ENCODE measurements around the gene ZNF609. TPM values are rescaled to one million over a fixed set of nuclear protein-coding genes. Genes with fewer than 3 reads are reported as not detected.
A peak's percentile ranks its signal among the peaks of the same experiment; 100 is the strongest.

Gene ZNF609
- total RNA-seq, 5 donors from 2014 or later (not counting 1 experiment from before 2014, with no cell fraction given), result 52.7 to 81.8 (median 59.3) TPM

GRCh38 chr15:64706011-64706911 is 245.9 kb downstream of the ZNF609 start:
- Mint-ChIP-seq H3K4me3 (peak overlapping the region in 1 of 3 donors; percentile 31), H3K27me3 (no peaks in the 10 kb centered on the region), H3K36me3 (no peaks in the 10 kb centered on the region), H3K9me3 (no peaks in the 10 kb centered on the region), H3K4me1 (peaks cover 19 to 22% (median 22%) of the 10 kb centered on the region in 3 donors), H3K27ac (no peak overlapping the region)
- no peak overlapping the region for H3K27ac ChIP-seq (ENCODE audit: low read length)
- ATAC-seq (replicated peaks in 1 of 4), result no peak
- H3K36me3 ChIP-seq (ENCODE audit: control insufficient read depth in 2 of 2, extremely low read depth in 1 of 2, insufficient read depth in 1 of 2, low read length in 1 of 2), result no peaks in the 10 kb centered on the region
- DNase-seq, result no peak
- H3K4me3 ChIP-seq (ENCODE audit: control insufficient read depth in 1 of 2, extremely low read depth in 1 of 2, low read length in 1 of 2), result no peak overlapping the region
- POLR2A ChIA-PET, result no interaction called here
- H3K4me1 ChIP-seq (ENCODE audit: control insufficient read depth in 1 of 2, extremely low read depth in 1 of 2, insufficient read depth in 2 of 2, low read length in 2 of 2), result peaks cover 14 to 23% of the 10 kb centered on the region in 2 experiments
- WGBS (ENCODE audit: insufficient coverage), result 92% methylated on average over 5 of the region's 10 CpGs
- no peaks in the 10 kb centered on the region for H3K9me3 ChIP-seq
- H3K27me3 ChIP-seq (replicated peaks in 1 of 2; ENCODE audit: control insufficient read depth in 2 of 2, extremely low read depth in 1 of 2, insufficient read depth in 2 of 2, low read length in 1 of 2), result no peaks in the 10 kb centered on the region
- CTCF ChIA-PET, result no interaction called here

DNA sequence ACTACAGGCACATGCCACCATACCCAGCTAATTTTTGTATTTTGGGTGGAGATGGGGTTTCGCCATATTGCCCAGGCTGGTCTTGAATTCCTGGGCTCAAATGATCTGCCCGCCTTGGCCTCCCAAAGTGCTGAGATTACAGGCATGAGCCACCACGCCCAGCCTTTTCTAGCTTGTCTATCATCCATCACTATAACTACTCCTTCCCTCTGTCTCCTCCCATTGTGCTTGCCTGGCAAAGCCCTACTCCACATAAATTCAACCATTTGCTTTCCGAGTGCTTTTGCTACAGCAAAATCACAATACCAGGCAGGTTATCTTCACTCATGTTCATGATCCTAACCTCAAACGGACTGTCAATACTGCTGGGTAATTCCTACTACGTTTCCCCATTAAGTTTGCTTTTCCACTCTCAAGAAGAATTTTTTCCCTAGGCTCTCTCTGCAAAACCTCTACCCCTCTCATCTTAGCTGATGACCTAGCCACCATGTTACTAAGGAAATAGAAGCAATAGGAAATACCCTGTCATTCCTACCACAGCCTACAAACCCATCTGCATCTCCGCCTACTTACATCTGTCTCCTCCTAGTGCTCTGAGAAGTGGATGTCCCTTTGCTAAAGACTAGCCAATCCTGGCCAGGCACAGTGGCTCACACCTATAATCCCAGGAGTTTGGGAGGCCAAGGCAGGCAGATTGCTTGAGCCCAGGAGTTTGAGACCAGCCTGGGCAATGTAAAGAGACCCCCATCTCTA is 250.5 kb downstream of the ZNF609 start:
- Mint-ChIP-seq H3K9me3 (no peaks in the 10 kb centered on the region), H3K27ac (no peak overlapping the region), H3K27me3 (no peaks in the 10 kb centered on the region), H3K36me3 (no peaks in the 10 kb centered on the region), H3K4me3 (no peak overlapping the region), H3K4me1 (no peaks in the 10 kb centered on the region)
- CTCF ChIA-PET, result interaction anchor here (0.6 kb wide), 2 partner anchors 17 to 22 kb away, joined by 4 read pairs; no protein-coding TSS in a partner anchor
- Histone ChIP-seq H3K27me3 (replicated peaks in 1 of 2; ENCODE audit: control insufficient read depth in 2 of 2, extremely low read depth in 1 of 2, insufficient read depth in 2 of 2, low read length in 1 of 2) (no peaks in the 10 kb centered on the region), H3K9me3 (no peaks in the 10 kb centered on the region), H3K36me3 (ENCODE audit: control insufficient read depth in 2 of 2, extremely low read depth in 1 of 2, insufficient read depth in 1 of 2, low read length in 1 of 2) (no peaks in the 10 kb centered on the region), H3K4me1 (ENCODE audit: control insufficient read depth in 1 of 2, extremely low read depth in 1 of 2, insufficient read depth in 2 of 2, low read length in 2 of 2) (no peaks in the 10 kb centered on the region), H3K27ac (ENCODE audit: low read length) (no peak overlapping the region), H3K4me3 (ENCODE audit: control insufficient read depth in 1 of 2, extremely low read depth in 1 of 2, low read length in 1 of 2) (no peak overlapping the region)
- whole genome bisulfite sequencing (ENCODE audit: insufficient coverage), result 100% methylated on average over 4 of the region's 7 CpGs
- POLR2A ChIA-PET, result interaction anchor here in 1 of 2 donors (0.7 kb wide), 1 partner anchor 298 kb away, joined by 7 read pairs; no protein-coding TSS in a partner anchor
- ATAC-seq (replicated peaks in 1 of 4) (no peak), DNase-seq (no peak)

DNA sequence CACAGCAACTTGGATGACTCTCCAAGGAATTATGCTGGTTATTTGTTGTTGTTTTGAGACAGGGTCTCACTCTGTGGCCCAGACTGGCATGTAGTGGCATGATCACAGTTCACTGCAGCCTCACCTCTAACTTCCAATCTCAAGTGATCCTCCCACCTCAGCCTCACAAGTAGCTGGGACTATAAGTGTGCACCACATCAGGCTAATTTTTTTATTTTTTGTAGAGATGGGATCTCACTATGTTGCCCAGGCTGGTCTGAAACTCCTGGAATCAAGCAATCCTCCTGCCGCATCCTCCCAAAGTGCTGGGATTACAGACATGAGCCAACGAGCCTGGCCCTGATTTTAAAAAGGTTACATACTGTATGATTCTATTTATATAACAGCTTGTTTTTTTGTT is 252.0 kb downstream of the ZNF609 start:
- peaks cover 5 to 8% of the 10 kb centered on the region in 2 experiments for H3K4me1 ChIP-seq (ENCODE audit: control insufficient read depth in 1 of 2, extremely low read depth in 1 of 2, insufficient read depth in 2 of 2, low read length in 2 of 2)
- POLR2A ChIA-PET, result no interaction called here
- WGBS (ENCODE audit: insufficient coverage), result no CpG with 5 or more reads among the region's 2 CpGs

GRCh38 chr15:64713592-64713991 is 253.2 kb downstream of the ZNF609 start:
- WGBS (ENCODE audit: insufficient coverage), result no CpG with 5 or more reads among the region's 6 CpGs
- no peak for ATAC-seq (replicated peaks in 1 of 4)
- H3K4me1 Mint-ChIP-seq, result peaks cover 15 to 19% (median 16%) of the 10 kb centered on the region in 3 donors

More for the DNA sequence above, 252.0 kb downstream of the ZNF609 start:
- no peak overlapping the region for H3K27ac Mint-ChIP-seq
- H3K4me1 Mint-ChIP-seq, result peaks cover 6 to 8% (median 6%) of the 10 kb centered on the region in 3 donors
- H3K9me3 Mint-ChIP-seq, result no peaks in the 10 kb centered on the region
- DNase-seq (no peak), ATAC-seq (replicated peaks in 1 of 4) (no peak)
- CTCF ChIA-PET, result no interaction called here
- Histone ChIP-seq H3K36me3 (ENCODE audit: control insufficient read depth in 2 of 2, extremely low read depth in 1 of 2, insufficient read depth in 1 of 2, low read length in 1 of 2) (no peaks in the 10 kb centered on the region), H3K9me3 (no peaks in the 10 kb centered on the region), H3K27ac (ENCODE audit: low read length) (no peak overlapping the region), H3K27me3 (replicated peaks in 1 of 2; ENCODE audit: control insufficient read depth in 2 of 2, extremely low read depth in 1 of 2, insufficient read depth in 2 of 2, low read length in 1 of 2) (no peaks in the 10 kb centered on the region), H3K4me3 (ENCODE audit: control insufficient read depth in 1 of 2, extremely low read depth in 1 of 2, low read length in 1 of 2) (no peak overlapping the region)
- no peaks in the 10 kb centered on the region for H3K36me3 Mint-ChIP-seq
- no peaks in the 10 kb centered on the region for H3K27me3 Mint-ChIP-seq
- H3K4me3 Mint-ChIP-seq, result no peak overlapping the region

DNA sequence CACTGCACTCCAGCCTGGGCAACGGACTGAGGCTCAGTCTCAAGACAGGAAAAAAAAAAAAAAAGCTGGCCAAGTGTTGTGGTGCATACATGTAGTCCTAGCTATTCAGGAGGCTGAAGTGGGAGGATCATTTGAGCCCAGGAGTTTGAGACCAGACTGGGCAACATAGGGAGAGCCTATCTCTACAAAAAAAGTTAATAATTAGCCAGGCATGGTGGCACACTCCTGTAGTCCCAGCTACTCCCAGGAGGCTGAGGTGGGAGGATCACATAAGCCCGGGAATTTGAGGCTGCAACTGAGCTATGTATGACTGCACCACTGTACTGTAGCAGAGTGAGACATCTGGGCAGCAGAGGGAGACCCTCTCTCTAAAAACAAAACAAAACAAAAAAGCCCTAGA is 256.1 kb downstream of the ZNF609 start:
- no peak overlapping the region for H3K4me3 Mint-ChIP-seq
- no peaks in the 10 kb centered on the region for H3K36me3 Mint-ChIP-seq
- POLR2A ChIA-PET, result interaction anchor here in 1 of 2 donors (0.6 kb wide), 1 partner anchor 65 kb away, joined by 3 read pairs; no protein-coding TSS in a partner anchor
- CTCF ChIA-PET, result interaction anchor here (0.5 to 2.6 kb wide), 4 partner anchors 11 to 43 kb away, joined by 3 to 10 read pairs (median 4); no protein-coding TSS in a partner anchor
- DNase-seq, result no peak
- peaks cover 15 to 19% (median 16%) of the 10 kb centered on the region in 3 donors for H3K4me1 Mint-ChIP-seq
- H3K27me3 Mint-ChIP-seq, result no peaks in the 10 kb centered on the region
- Histone ChIP-seq H3K27me3 (replicated peaks in 1 of 2; ENCODE audit: control insufficient read depth in 2 of 2, extremely low read depth in 1 of 2, insufficient read depth in 2 of 2, low read length in 1 of 2) (no peaks in the 10 kb centered on the region), H3K36me3 (ENCODE audit: control insufficient read depth in 2 of 2, extremely low read depth in 1 of 2, insufficient read depth in 1 of 2, low read length in 1 of 2) (no peaks in the 10 kb centered on the region), H3K4me1 (ENCODE audit: control insufficient read depth in 1 of 2, extremely low read depth in 1 of 2, insufficient read depth in 2 of 2, low read length in 2 of 2) (peaks cover 12 to 20% of the 10 kb centered on the region in 2 experiments), H3K4me3 (ENCODE audit: control insufficient read depth in 1 of 2, extremely low read depth in 1 of 2, low read length in 1 of 2) (no peak overlapping the region), H3K27ac (ENCODE audit: low read length) (no peak overlapping the region), H3K9me3 (no peaks in the 10 kb centered on the region)
- no CpG with 5 or more reads among the region's 2 CpGs for WGBS (ENCODE audit: insufficient coverage)
- H3K27ac Mint-ChIP-seq, result peak overlapping the region in 1 of 2 donors; percentile 74
- H3K9me3 Mint-ChIP-seq, result no peaks in the 10 kb centered on the region
- no peak for ATAC-seq (replicated peaks in 1 of 4)

More at GRCh38 chr15:64713592-64713991, 253.2 kb downstream of the ZNF609 start:
- Mint-ChIP-seq H3K36me3 (no peaks in the 10 kb centered on the region), H3K4me3 (no peak overlapping the region), H3K27me3 (no peaks in the 10 kb centered on the region), H3K9me3 (no peaks in the 10 kb centered on the region), H3K27ac (no peak overlapping the region)
- POLR2A ChIA-PET, result no interaction called here
- Histone ChIP-seq H3K27ac (ENCODE audit: low read length) (no peak overlapping the region), H3K9me3 (no peaks in the 10 kb centered on the region), H3K27me3 (replicated peaks in 1 of 2; ENCODE audit: control insufficient read depth in 2 of 2, extremely low read depth in 1 of 2, insufficient read depth in 2 of 2, low read length in 1 of 2) (no peaks in the 10 kb centered on the region), H3K4me1 (ENCODE audit: control insufficient read depth in 1 of 2, extremely low read depth in 1 of 2, insufficient read depth in 2 of 2, low read length in 2 of 2) (peaks cover 12 to 20% of the 10 kb centered on the region in 2 experiments), H3K36me3 (ENCODE audit: control insufficient read depth in 2 of 2, extremely low read depth in 1 of 2, insufficient read depth in 1 of 2, low read length in 1 of 2) (no peaks in the 10 kb centered on the region), H3K4me3 (ENCODE audit: control insufficient read depth in 1 of 2, extremely low read depth in 1 of 2, low read length in 1 of 2) (no peak overlapping the region)
- DNase-seq, result no peak
- CTCF ChIA-PET, result no interaction called here

GRCh38 chr15:64717130-64717529 is 256.8 kb downstream of the ZNF609 start:
- peaks cover 15 to 19% (median 16%) of the 10 kb centered on the region in 3 donors for H3K4me1 Mint-ChIP-seq
- ChIA-PET CTCF (interaction anchor here (0.6 to 2.6 kb wide), 4 partner anchors 11 to 17 kb away, joined by 3 to 10 read pairs (median 4); no protein-coding TSS in a partner anchor), POLR2A (interaction anchor here in 1 of 2 donors (0.6 kb wide), 1 partner anchor 443 kb away, joined by 4 read pairs; no protein-coding TSS in a partner anchor)
- H3K27me3 ChIP-seq (replicated peaks in 1 of 2; ENCODE audit: control insufficient read depth in 2 of 2, extremely low read depth in 1 of 2, insufficient read depth in 2 of 2, low read length in 1 of 2), result no peaks in the 10 kb centered on the region
- 63% methylated on average over 7 of the region's 7 CpGs for whole genome bisulfite sequencing (ENCODE audit: insufficient coverage)
- H3K36me3 Mint-ChIP-seq, result no peaks in the 10 kb centered on the region
- H3K4me3 Mint-ChIP-seq, result peak overlapping the region in 1 of 3 donors; percentile 48
- DNase-seq (no peak), ATAC-seq (replicated peaks in 1 of 4) (peak; percentile 23 to 68 (median 38))
- peaks cover 12 to 20% of the 10 kb centered on the region in 2 experiments for H3K4me1 ChIP-seq (ENCODE audit: control insufficient read depth in 1 of 2, extremely low read depth in 1 of 2, insufficient read depth in 2 of 2, low read length in 2 of 2)
- no peaks in the 10 kb centered on the region for H3K27me3 Mint-ChIP-seq
- H3K9me3 Mint-ChIP-seq, result no peaks in the 10 kb centered on the region
- no peaks in the 10 kb centered on the region for H3K36me3 ChIP-seq (ENCODE audit: control insufficient read depth in 2 of 2, extremely low read depth in 1 of 2, insufficient read depth in 1 of 2, low read length in 1 of 2)
- no peak overlapping the region for H3K4me3 ChIP-seq (ENCODE audit: control insufficient read depth in 1 of 2, extremely low read depth in 1 of 2, low read length in 1 of 2)
- peak overlapping the region; percentile 12 for H3K27ac ChIP-seq (ENCODE audit: low read length)
- no peaks in the 10 kb centered on the region for H3K9me3 ChIP-seq
- H3K27ac Mint-ChIP-seq, result peak overlapping the region; percentile 74 to 77
